Suprapubic skin (tissue), 3 donors: ENCODE results near the gene SNRPE.

Source experiments
- CTCF ChIP-seq, 2 donors: fragments of 200-600 bp in 1 of 2; fragments of 450-650 bp in 1 of 2; sonication (generic) in 1 of 2; IDR thresholded peaks; one replicate each; pipeline ENCODE4 v1.5.1; 2016 to 2019; ENCODE audit warnings: antibody characterized with exemption in 2 of 2, mild to moderate bottlenecking in 1 of 2, moderate library complexity in 1 of 2
- POLR2A ChIP-seq, 2 donors: fragments of 450-650 bp; IDR thresholded peaks; one replicate each; pipeline ENCODE4 v1.6.1; 2017; ENCODE audit warnings: antibody characterized with exemption in 2 of 2, mild to moderate bottlenecking in 2 of 2, moderate library complexity in 2 of 2

GRCh38 chr1:203858055-203858454, 3.3 kb upstream of the SNRPE start:
- TF ChIP-seq CTCF (IDR thresholded peaks at IDR 0.05) (no peak), POLR2A (IDR thresholded peaks at IDR 0.05) (no peak)
